ENCODE data around the gene ADA. TPM values are rescaled to one million over a fixed set of nuclear protein-coding genes. Genes with fewer than 3 reads are reported as not detected.

Gene ADA
- total RNA-seq, 4 donors from 2014 or later, result 7.6 to 14.5 (median 10.4) TPM

DNA sequence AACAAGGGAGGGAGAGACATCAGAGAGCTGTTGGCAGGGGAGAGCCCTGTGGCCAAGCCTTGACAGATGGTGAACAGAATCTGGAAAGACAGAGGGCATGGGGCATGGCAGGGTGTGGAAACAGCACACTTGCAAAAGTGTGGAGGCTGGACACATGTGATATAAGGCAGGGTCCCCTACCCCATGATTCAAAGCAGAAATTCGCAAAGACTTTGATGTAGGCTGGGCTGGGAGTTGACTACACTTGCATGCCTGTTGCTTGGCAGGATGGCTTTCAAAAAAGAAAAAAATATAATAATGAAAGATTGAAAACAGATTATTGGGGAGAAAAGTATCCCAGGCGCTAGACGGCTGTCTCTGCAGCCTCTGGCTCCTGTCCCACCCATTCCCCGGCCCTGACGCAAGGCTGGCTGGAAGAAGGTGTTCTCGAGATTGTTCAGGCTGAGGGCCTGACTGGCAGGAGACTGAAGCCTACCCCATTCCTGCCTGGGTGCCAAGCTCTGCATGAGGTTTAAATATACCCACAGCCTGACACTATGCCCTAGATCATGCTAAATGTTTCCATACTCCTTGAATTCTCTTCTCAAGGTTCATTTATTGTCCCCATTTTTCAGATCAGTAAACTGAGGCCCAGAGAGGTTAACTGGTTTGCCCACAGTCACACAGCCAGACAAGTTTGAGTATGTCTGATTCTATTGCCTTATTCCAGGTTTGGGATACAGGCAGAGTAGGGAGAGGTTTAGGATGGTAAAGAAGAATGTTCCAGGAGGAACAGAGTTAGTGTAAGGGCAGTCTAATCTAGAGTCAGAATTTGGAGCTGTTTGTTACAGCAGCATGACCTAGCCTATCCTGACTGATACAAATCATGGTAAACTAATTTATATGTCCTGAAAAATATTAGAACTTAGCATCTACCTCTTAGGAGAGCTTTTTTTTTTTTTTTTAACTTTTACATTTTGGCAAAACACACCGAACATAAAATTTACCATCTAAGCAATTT, 40.2 kb upstream of the ADA start:
- Histone ChIP-seq H3K4me1 (peaks cover 24 to 72% (median 45%) of the 10 kb centered on the region in 3 donors), H3K27me3 (no peaks in the 10 kb centered on the region), H3K4me3 (no peak overlapping the region), H3K9me3 (no peaks in the 10 kb centered on the region), H3K36me3 (no peaks in the 10 kb centered on the region), H3K27ac (peak overlapping the region; percentile 88 to 98 (median 91))
- ATAC-seq, result peak; percentile 61
- 16 to 26% methylated on average over 7 of the region's 7 CpGs for WGBS, 2 donors (ENCODE audit: low coverage in 1 of 2)
- TF ChIP-seq POLR2A (IDR thresholded peaks at IDR 0.05), result no peak
- peak; percentile 58 for TF ChIP-seq POLR2AphosphoS5 (IDR thresholded peaks at IDR 0.05)
- no peak for TF ChIP-seq EP300 (IDR thresholded peaks at IDR 0.05)
- TF ChIP-seq, protein P1, sequence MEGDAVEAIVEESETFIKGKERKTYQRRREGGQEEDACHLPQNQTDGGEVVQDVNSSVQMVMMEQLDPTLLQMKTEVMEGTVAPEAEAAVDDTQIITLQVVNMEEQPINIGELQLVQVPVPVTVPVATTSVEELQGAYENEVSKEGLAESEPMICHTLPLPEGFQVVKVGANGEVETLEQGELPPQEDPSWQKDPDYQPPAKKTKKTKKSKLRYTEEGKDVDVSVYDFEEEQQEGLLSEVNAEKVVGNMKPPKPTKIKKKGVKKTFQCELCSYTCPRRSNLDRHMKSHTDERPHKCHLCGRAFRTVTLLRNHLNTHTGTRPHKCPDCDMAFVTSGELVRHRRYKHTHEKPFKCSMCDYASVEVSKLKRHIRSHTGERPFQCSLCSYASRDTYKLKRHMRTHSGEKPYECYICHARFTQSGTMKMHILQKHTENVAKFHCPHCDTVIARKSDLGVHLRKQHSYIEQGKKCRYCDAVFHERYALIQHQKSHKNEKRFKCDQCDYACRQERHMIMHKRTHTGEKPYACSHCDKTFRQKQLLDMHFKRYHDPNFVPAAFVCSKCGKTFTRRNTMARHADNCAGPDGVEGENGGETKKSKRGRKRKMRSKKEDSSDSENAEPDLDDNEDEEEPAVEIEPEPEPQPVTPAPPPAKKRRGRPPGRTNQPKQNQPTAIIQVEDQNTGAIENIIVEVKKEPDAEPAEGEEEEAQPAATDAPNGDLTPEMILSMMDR (IDR thresholded peaks at IDR 0.05), result no peak

DNA sequence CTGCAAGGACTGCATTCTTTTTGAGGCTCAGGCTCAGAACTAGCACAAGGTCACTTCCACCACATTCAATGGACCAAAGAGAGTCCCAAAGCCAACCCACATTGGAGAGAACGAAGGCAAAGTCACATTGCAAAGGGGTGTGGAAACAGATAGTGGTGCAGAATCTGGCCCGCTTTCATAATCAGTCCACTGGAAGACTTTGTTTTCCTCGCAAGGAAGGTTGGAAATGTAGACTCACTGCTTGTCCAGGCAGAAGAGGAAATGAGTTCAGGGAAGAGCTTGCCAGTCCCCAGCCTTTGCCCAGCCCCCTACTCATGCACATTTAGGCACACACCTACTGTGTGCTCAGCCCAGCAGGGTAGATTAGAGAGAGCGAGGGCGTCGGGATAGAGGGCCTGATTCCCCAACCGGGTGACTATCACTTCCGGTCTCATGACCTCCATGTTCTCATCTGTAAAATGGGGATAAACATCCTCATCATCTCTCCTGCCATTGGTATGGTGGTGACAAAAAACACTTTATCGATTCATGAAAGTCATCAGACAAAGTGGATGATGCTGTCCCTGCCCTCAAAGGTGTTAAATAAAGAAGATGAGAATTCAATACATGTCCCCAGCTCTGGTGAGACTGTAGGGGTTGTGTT, 39.4 kb upstream of the ADA start:
- ATAC-seq, result peak; percentile 8
- Histone ChIP-seq H3K27ac (peak overlapping the region; percentile 88 to 98 (median 91)), H3K36me3 (no peaks in the 10 kb centered on the region), H3K4me3 (no peak overlapping the region), H3K4me1 (peaks cover 24 to 65% (median 40%) of the 10 kb centered on the region in 3 donors), H3K9me3 (no peaks in the 10 kb centered on the region), H3K27me3 (no peaks in the 10 kb centered on the region)
- 43 to 77% methylated on average over 4 to 7 of the region's 9 CpGs for WGBS, 2 donors (ENCODE audit: low coverage in 1 of 2)
- no peak for TF ChIP-seq POLR2AphosphoS5 (IDR thresholded peaks at IDR 0.05)

DNA sequence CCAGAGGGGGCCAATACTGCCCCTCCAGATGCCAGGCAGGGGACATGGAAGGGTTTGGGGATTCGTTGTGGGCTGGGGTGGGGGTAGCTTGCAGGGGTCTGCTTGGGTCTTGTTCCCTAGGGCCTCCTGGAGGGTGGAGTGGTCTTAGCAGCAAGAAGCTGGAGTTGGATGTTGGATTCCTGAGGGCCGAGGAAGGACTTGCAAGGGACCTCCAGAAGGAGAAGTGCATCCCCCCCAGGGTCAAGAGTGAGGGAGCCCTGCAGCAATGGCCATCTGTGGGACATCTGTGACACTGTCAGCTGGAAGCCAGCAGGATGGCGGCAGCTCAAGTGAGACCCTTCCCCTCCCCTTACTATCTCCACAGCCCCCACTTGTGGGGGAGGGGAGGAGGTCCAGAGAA, 38.3 kb upstream of the ADA start:
- WGBS, 2 donors (ENCODE audit: low coverage in 1 of 2), result 75% methylated on average over 3 of the region's 3 CpGs; no CpG with 5 or more reads in 1 of the 2 donors
- no peak for TF ChIP-seq POLR2AphosphoS5 (IDR thresholded peaks at IDR 0.05)
- no peak for TF ChIP-seq EP300 (IDR thresholded peaks at IDR 0.05)
- TF ChIP-seq POLR2A (IDR thresholded peaks at IDR 0.05), result no peak
- TF ChIP-seq, protein P1 (IDR thresholded peaks at IDR 0.05), result no peak
- no peak for ATAC-seq
- Histone ChIP-seq H3K27ac (peak overlapping the region in 3 of 4 donors; percentile 88 to 93 (median 89)), H3K36me3 (no peaks in the 10 kb centered on the region), H3K4me3 (no peak overlapping the region), H3K27me3 (no peaks in the 10 kb centered on the region), H3K4me1 (peaks cover 19 to 63% (median 38%) of the 10 kb centered on the region in 3 donors), H3K9me3 (no peaks in the 10 kb centered on the region)

DNA sequence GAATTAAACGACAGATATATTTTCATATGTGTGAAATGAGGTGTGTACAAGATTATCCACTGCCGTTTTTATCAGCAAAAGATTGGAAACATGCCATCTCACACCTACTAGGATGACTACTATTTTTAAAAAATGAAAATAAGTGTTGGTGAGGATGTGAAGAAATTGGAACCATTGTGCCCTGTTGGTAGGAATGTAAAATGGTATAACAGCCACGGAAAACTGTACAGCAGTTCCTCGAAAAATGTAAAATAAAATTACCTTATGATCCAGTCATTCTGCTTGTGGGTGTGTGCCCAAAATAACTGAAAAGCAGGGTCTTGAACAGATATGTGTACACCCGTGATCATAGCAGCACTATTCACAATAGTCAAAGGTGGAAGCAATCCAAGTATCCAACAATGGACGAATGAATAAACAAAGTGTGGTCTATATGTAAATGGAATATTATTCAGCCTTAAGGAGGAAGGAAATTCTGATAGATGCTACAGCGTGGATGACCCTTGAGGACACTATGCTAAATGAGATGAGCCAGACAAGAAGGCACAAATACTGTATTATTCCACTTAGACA, 36.6 kb upstream of the ADA start:
- Histone ChIP-seq H3K27ac (peak overlapping the region in 1 of 4 donors; percentile 4), H3K27me3 (no peaks in the 10 kb centered on the region), H3K9me3 (no peaks in the 10 kb centered on the region), H3K4me3 (no peak overlapping the region), H3K36me3 (no peaks in the 10 kb centered on the region), H3K4me1 (peaks cover 11 to 56% (median 25%) of the 10 kb centered on the region in 3 donors)
- WGBS, 2 donors (ENCODE audit: low coverage in 1 of 2), result 32 to 38% methylated on average over 7 of the region's 7 CpGs
- TF ChIP-seq, protein P1 (IDR thresholded peaks at IDR 0.05), result peak in 2 of 4 experiments; percentile 15 to 33
- TF ChIP-seq POLR2AphosphoS5 (IDR thresholded peaks at IDR 0.05), result no peak
- no peak for ATAC-seq

DNA sequence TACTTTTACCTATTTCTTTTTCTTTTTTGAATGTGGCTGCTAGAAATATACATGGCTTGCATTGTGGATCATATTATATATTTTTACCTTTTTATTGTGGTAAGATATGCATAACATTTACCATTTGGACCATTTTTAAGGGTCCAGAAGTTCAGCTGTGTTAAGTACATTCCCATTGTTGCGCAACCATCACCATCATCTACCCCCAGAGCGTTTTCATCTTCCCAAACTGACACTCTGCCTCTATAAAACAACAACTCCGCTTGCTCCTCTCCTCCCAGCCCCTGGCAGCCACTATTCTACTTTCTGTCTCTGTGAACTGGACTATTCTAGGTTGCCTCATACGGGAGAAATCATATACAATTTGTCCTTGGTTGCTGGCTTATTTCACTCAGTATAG, 35.4 kb upstream of the ADA start:
- WGBS, 2 donors (ENCODE audit: low coverage in 1 of 2), result 86 to 87% methylated on average over 4 of the region's 4 CpGs
- no peak for TF ChIP-seq POLR2AphosphoS5 (IDR thresholded peaks at IDR 0.05)
- ATAC-seq, result no peak
- peaks cover 6 to 44% (median 17%) of the 10 kb centered on the region in 3 donors for H3K4me1 ChIP-seq
- H3K4me3 ChIP-seq, result no peak overlapping the region
- no peak overlapping the region for H3K27ac ChIP-seq
- no peaks in the 10 kb centered on the region for H3K36me3 ChIP-seq
- no peaks in the 10 kb centered on the region for H3K9me3 ChIP-seq
- H3K27me3 ChIP-seq, result no peaks in the 10 kb centered on the region
